ENCODE results near the gene NMNAT3.

DNA sequence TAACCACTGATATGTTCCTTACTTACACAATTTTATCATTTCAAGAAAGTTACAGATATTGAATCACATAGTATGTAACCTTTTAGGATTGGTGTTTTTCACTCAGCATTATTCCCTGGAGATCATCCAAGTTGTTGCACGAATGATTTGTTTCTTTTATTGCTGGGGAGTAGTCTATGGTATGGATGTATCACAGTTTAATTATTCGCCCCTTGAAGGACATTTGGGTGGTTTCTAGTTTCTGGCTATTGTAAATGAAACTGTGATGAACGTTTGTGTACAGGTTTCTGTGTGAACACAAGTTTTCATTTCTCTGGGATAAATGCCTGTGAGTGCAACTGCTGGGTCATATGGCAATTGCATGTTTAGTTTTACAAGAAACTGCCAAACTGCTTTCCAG is 68.8 kb downstream of the NMNAT3 start:
- TF ChIP-seq, protein P1, sequence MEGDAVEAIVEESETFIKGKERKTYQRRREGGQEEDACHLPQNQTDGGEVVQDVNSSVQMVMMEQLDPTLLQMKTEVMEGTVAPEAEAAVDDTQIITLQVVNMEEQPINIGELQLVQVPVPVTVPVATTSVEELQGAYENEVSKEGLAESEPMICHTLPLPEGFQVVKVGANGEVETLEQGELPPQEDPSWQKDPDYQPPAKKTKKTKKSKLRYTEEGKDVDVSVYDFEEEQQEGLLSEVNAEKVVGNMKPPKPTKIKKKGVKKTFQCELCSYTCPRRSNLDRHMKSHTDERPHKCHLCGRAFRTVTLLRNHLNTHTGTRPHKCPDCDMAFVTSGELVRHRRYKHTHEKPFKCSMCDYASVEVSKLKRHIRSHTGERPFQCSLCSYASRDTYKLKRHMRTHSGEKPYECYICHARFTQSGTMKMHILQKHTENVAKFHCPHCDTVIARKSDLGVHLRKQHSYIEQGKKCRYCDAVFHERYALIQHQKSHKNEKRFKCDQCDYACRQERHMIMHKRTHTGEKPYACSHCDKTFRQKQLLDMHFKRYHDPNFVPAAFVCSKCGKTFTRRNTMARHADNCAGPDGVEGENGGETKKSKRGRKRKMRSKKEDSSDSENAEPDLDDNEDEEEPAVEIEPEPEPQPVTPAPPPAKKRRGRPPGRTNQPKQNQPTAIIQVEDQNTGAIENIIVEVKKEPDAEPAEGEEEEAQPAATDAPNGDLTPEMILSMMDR (IDR thresholded peaks at IDR 0.05): no peak
- TF ChIP-seq POLR2A (IDR thresholded peaks at IDR 0.05): no peak
- no peak for TF ChIP-seq EP300 (IDR thresholded peaks at IDR 0.05; ENCODE audit: low read depth)
- no peak for TF ChIP-seq POLR2AphosphoS5 (IDR thresholded peaks at IDR 0.05)

All from transverse colon (tissue), 4 donors.